Testis (tissue), 3 donors: Measurements from ENCODE around the gene ANO2. TPM values are rescaled to one million over a fixed set of nuclear protein-coding genes. Genes with fewer than 3 reads are reported as not detected.

Source experiments
- DNase-seq: peaks from one replicate; pipeline ENCODE4 v3.0.0-alpha.2; 2019
- H3K27ac ChIP-seq, 2 donors: fragments of 200-600 bp; sonication (generic); one replicate each; pipeline ENCODE4 v1.5.1; 2019
- H3K27me3 ChIP-seq: fragments of 200-600 bp; sonication (generic); one replicate; pipeline ENCODE4 v1.5.1; 2019
- H3K36me3 ChIP-seq: fragments of 200-600 bp; sonication (generic); one replicate; pipeline ENCODE4 v1.5.1; 2017; ENCODE audit warnings: low read depth; ENCODE audit errors: missing control alignments
- H3K4me1 ChIP-seq: fragments of 200-600 bp; sonication (generic); one replicate; pipeline ENCODE4 v1.5.1; 2019
- H3K4me3 ChIP-seq, 2 donors: fragments of 200-600 bp; sonication (generic); one replicate each; pipeline ENCODE4 v1.5.1; 2017 to 2019
- H3K9me3 ChIP-seq: fragments of 200-600 bp; sonication (generic); one replicate; pipeline ENCODE4 v1.5.1; 2017
- CTCF ChIP-seq, 3 experiments: fragments of 450-650 bp in 2 of 3; fragments of 200-600 bp in 1 of 3; sonication (generic) in 1 of 3; IDR thresholded peaks; one replicate each; pipeline ENCODE4 v1.5.1; 2016 to 2019; ENCODE audit warnings: antibody characterized with exemption in 3 of 3, mild to moderate bottlenecking in 2 of 3, moderate library complexity in 1 of 3
- POLR2A ChIP-seq: fragments of 450-650 bp; IDR thresholded peaks from one replicate; pipeline ENCODE4 v1.6.1; 2017; ENCODE audit warnings: antibody characterized with exemption, mild to moderate bottlenecking, moderate library complexity
- WGBS, 2 donors: methylation state at CpG; one replicate each; pipeline ENCODE4 v1.1.5; 2018; 5-methylcytosine and 5-hydroxymethylcytosine counted together
- intact Hi-C: fragments of 100-400 bp; cut with DNase I; formaldehyde crosslinking; loops from one replicate; pipeline ENCODE4 v1.15.1; 2023; ENCODE audit warnings: low total_unique reads
- polyA plus RNA-seq: library from polyadenylated mRNA; stranded (reverse); fragments of 350-450 nt; fragmentation: Illumina TruSeq; extraction: RNeasy Lipid Tissue Mini Kit (QIAGEN cat#74804); gene quantifications from one replicate; pipeline ENCODE4 v1.2.3, GENCODE V29; 2014; ENCODE audit warnings: low read depth, low replicate concordance; ENCODE audit not compliant: insufficient read depth
- total RNA-seq, 2 donors: library from RNA; depleted of rRNA; stranded (reverse); fragments of >200 nt; gene quantifications; one replicate each; pipeline ENCODE4 v1.2.3, GENCODE V29; 2016

ANO2 gene
- total and polyA plus RNA-seq, 3 donors from 2014 or later, result 9.8 to 24.5 (median 24.4) TPM

DNA sequence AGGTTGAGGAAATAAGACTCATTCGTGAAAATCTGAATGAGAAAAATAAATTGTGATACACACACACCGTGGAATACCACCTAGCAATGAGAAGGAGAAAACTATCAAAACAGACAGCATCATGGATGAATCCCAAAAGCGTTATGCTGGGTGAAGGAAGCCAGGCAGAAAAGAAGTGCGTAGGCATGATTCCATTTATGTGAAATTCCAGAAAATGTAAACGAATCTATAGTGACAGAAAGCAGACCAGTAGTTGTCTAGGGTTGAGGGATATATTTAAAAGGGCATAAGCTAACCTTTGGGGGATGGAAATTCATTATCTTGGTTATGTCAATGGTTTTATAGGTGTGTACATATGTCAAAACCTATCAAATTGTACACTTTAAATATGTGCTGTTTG, 42.5 kb upstream of the ANO2 start:
- WGBS, 2 donors, result 86 to 89% methylated on average over 5 of the region's 5 CpGs
- H3K27ac ChIP-seq, result no peak overlapping the region
- intact Hi-C loops, result loop anchor here (10.0 kb wide), 1 partner anchor 47 kb away; no protein-coding TSS in a partner anchor
- H3K27me3 ChIP-seq, result no peaks in the 10 kb centered on the region
- no peak for TF ChIP-seq CTCF (IDR thresholded peaks at IDR 0.05)
- no peak for TF ChIP-seq POLR2A
- DNase-seq, result no peak
- no peaks in the 10 kb centered on the region for H3K9me3 ChIP-seq
- H3K36me3 ChIP-seq, result no peaks in the 10 kb centered on the region
- no peak overlapping the region for H3K4me3 ChIP-seq
- H3K4me1 ChIP-seq, result no peaks in the 10 kb centered on the region

- DNase-seq, result no peak
- Histone ChIP-seq H3K4me3 (no peak overlapping the region), H3K27me3 (no peaks in the 10 kb centered on the region), H3K4me1 (no peaks in the 10 kb centered on the region), H3K36me3 (no peaks in the 10 kb centered on the region), H3K27ac (no peak overlapping the region), H3K9me3 (no peaks in the 10 kb centered on the region)
- 59 to 75% methylated on average over 3 to 8 of the region's 8 CpGs for WGBS, 2 donors
- TF ChIP-seq POLR2A (no peak), CTCF (IDR thresholded peaks at IDR 0.05) (no peak)
- intact Hi-C loops, result loop anchor here (10.0 kb wide), 1 partner anchor 49 kb away; no protein-coding TSS in a partner anchor
Measured at GRCh38 chr12:5985471-5985870, 40.4 kb upstream of the ANO2 start.

DNA sequence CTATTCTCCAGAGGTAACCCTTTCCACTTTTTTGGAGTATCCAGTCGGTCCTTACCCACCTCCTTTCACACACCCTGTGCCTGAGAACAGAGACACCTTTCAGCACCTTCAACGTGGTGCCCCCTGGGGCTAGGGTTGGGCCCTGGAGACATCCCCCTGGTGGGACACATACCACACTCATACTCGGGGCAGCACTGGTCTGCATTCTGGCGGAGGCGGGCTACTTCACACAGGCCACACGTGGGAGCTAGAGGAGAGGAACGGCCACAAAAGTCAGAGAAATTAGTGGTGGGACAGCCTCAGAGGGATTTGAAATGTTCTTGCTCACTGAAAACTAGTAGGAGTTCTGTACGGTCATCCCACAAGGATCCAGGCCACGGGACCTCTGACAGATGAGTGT, 39.8 kb upstream of the ANO2 start:
- no peaks in the 10 kb centered on the region for H3K27me3 ChIP-seq
- H3K4me1 ChIP-seq, result no peaks in the 10 kb centered on the region
- WGBS, 2 donors, result 77 to 84% methylated on average over 9 of the region's 9 CpGs
- H3K9me3 ChIP-seq, result no peaks in the 10 kb centered on the region
- H3K27ac ChIP-seq, result no peak overlapping the region
- no peaks in the 10 kb centered on the region for H3K36me3 ChIP-seq
- intact Hi-C loops, result loop anchor here (10.0 kb wide), 1 partner anchor 50 kb away; no protein-coding TSS in a partner anchor
- no peak for DNase-seq
- no peak overlapping the region for H3K4me3 ChIP-seq
- no peak for TF ChIP-seq CTCF (IDR thresholded peaks at IDR 0.05)

DNA sequence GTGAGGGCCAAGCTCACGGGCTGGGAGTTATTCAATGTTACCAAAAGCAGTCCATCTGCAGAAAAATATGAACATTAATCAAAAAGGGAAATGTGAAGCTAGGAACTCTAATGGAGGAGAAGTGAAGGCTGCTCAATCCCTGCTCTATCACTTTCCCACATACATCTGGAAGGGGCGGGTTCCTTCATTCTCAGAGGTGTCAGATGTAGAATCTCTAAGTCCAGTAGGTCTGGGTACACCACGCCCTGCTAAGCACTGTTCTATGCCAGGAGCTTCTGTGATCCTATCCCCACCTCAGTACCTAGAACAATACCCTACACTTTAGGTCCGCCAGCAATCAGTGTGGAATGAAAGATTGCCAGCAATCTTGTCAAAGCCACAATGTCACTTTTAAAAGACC, 37.0 kb upstream of the ANO2 start:
- Histone ChIP-seq H3K4me1 (no peaks in the 10 kb centered on the region), H3K27ac (no peak overlapping the region), H3K9me3 (no peaks in the 10 kb centered on the region), H3K36me3 (no peaks in the 10 kb centered on the region), H3K27me3 (no peaks in the 10 kb centered on the region), H3K4me3 (no peak overlapping the region)
- 82 to 84% methylated on average over 4 of the region's 4 CpGs for WGBS, 2 donors
- TF ChIP-seq POLR2A, result no peak
- TF ChIP-seq CTCF (IDR thresholded peaks at IDR 0.05), result no peak
- DNase-seq, result no peak
- intact Hi-C loops, result loop anchor here (10.0 kb wide), 1 partner anchor 53 kb away; no protein-coding TSS in a partner anchor

GRCh38 chr12:5977556-5977955, 32.5 kb upstream of the ANO2 start:
- no peak for DNase-seq
- no peak overlapping the region for H3K27ac ChIP-seq
- 76 to 83% methylated on average over 6 of the region's 6 CpGs for WGBS, 2 donors
- TF ChIP-seq CTCF (IDR thresholded peaks at IDR 0.05) (no peak), POLR2A (no peak)
- H3K27me3 ChIP-seq, result no peaks in the 10 kb centered on the region
- no peaks in the 10 kb centered on the region for H3K9me3 ChIP-seq
- no peak overlapping the region for H3K4me3 ChIP-seq
- H3K4me1 ChIP-seq, result no peaks in the 10 kb centered on the region
- no peaks in the 10 kb centered on the region for H3K36me3 ChIP-seq
- intact Hi-C loops, result no loop called here
